MM.1S (cell line): ENCODE results near the gene KCNIP3.

Experiments
- EZH2 ChIP-seq: fragments of 300-600 bp; sonication (generic); optimal IDR thresholded peaks from 2 replicates; pipeline ENCODE3; 2017; ENCODE audit warnings: low read depth, mild to moderate bottlenecking, antibody characterized with exemption, low read length, mixed read lengths
- EZH2phosphoT487 ChIP-seq: fragments of 300-600 bp; sonication (generic); IDR thresholded peaks from 2 replicates; pipeline ENCODE4 v1.6.1; 2018; ENCODE audit warnings: antibody characterized with exemption, low read length
- TF ChIP-seq, protein P1 (sequence below): fragments of 300-600 bp; sonication (generic); IDR thresholded peaks from 2 replicates; pipeline ENCODE4 v1.5.1; 2016; ENCODE audit warnings: antibody characterized with exemption, low read length, mixed read lengths

DNA sequence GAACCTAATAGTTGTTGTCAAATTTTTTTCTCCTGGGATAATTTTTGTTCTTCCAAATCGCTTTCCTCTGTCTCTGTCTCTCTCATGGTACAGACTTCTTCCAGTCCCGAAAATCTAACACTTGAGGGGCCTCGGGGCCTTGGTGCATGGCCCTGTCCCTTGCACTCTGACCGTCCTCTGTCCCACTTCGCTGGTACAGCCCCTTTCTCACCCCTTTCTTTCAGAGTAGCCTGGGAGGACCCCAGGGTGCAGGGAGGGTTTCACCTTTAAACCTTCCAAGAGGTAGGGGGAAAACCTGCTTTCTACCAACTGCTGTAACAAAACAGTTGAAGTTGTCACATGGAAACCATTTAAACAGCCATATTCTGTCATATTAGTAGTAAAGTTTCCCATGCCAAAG, 83.1 kb downstream of the KCNIP3 start:
- TF ChIP-seq, protein P1, sequence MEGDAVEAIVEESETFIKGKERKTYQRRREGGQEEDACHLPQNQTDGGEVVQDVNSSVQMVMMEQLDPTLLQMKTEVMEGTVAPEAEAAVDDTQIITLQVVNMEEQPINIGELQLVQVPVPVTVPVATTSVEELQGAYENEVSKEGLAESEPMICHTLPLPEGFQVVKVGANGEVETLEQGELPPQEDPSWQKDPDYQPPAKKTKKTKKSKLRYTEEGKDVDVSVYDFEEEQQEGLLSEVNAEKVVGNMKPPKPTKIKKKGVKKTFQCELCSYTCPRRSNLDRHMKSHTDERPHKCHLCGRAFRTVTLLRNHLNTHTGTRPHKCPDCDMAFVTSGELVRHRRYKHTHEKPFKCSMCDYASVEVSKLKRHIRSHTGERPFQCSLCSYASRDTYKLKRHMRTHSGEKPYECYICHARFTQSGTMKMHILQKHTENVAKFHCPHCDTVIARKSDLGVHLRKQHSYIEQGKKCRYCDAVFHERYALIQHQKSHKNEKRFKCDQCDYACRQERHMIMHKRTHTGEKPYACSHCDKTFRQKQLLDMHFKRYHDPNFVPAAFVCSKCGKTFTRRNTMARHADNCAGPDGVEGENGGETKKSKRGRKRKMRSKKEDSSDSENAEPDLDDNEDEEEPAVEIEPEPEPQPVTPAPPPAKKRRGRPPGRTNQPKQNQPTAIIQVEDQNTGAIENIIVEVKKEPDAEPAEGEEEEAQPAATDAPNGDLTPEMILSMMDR = no peak
- no peak for TF ChIP-seq EZH2phosphoT487
- no peak for TF ChIP-seq EZH2
